NCI-H748 (cell line): ENCODE measurements around the gene MAP3K7CL.
"Not testable (repeated sequence)": the region's sequence is repeated elsewhere in the genome, so short reads cannot be mapped to it uniquely, and the experiment has no call there.

Source experiments
- DNase-seq: peaks from one replicate; lab custom pipeline; 2025; ENCODE audit not compliant: unreplicated experiment; lab: John Stamatoyannopoulos, UW

Gene MAP3K7CL

DNA sequence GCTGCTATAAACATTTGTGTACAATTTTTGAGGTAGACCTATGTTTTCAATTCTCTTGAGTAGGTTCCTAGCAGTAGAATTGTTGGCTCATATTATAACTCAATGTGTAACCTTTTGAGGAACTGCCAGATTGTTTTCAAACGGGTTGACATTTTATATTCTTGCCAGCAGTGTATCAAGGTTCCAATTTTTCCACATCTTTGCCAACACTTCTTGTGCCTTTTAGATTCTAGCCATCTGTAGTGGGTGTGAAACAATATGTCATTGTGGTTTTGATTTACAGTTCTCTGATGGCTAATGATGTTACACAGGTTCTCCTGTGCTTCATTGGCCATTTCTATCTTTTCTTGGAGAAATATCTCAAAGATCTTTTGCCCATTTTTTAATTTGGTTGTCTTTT is 36.4 kb downstream of the MAP3K7CL start:
- no peak for DNase-seq

DNA sequence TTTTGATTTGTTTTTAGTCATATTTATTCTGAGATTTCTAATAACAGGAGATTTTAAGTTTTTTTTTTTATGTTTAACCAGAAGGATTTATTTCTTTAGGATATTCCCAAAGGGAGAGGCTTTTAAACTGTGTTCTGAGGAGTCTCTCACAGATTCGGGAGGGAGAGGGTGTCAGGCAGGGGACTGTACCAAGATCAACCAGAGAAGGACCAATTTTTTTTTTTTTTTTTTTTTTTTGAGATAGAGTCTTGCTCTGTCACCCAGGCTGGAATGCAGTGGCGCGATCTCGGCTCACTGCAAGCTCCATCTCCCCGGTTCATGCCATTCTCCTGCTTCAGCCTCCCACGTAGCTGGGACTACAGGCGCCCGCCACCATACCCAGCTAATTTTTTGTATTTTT is 37.0 kb downstream of the MAP3K7CL start:
- not testable (repeated sequence) for DNase-seq

DNA sequence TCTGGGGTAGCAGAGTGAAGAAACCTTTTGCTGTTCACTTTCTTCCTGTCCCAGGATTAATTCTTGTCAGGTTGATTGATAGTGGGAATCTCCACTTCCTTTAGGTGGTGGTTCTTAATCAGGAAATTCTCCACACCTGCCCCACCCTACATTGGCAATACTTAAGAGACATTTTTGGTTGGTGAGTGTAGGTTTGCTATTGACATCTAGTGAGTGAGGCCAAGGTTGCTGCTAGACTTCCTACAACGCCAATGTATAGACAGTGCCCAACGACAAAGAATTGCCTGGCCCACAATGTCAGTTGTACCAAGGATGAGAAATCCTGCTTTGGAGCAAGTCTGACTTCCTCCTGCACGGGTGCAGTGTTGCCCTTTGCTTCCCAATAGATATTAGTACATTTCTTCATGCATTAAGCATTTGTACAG is 38.5 kb downstream of the MAP3K7CL start:
- no peak for DNase-seq

DNA sequence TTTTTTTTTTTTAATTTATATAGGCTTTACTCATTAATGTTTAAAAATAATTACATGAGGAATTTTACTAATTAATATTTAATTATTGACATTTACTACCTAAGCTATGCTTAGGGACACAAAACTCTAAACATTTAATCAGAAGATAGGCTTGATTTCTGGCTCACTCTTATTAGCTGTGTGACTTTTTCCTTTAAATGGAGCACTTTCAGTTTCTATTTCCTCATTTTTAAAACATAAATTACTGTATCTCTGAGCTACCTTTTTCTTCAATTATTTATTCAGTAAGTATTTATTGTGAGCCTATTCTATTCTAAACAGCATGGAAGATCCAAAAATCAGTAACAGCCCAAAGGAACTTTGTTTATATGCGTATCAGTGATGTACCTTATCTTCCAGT is 40.5 kb downstream of the MAP3K7CL start:
- DNase-seq: no peak

DNA sequence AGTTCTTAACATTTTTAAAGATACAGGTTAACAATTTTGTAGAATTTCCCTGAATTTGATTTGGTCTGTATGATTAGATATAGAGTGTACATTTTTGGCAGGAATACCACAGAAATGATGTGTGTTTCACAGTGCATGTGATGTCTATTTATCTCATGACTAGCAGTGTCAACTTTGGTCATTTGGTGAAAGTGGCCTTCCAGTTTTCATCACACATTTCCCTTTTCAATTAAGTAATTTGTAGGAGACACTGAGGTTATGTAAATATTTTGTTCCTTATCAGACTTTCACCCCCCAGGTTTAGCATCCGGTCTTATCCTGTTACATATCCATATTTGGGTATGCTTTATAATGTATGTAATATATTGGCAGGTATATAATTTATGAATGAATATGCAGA is 41.8 kb downstream of the MAP3K7CL start:
- DNase-seq: peak; percentile 69

DNA sequence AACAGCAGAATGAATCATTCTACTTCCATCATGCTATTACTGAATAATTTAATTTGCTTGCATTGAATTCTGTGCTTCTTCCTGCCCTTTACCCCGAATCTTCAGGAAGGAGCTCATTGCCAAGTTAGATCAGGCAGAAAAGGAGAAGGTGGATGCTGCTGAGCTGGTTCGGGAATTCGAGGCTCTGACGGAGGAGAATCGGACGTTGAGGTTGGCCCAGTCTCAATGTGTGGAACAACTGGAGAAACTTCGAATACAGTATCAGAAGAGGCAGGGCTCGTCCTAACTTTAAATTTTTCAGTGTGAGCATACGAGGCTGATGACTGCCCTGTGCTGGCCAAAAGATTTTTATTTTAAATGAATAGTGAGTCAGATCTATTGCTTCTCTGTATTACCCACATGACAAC is 44.2 kb downstream of the MAP3K7CL start:
- DNase-seq: no peak

DNA sequence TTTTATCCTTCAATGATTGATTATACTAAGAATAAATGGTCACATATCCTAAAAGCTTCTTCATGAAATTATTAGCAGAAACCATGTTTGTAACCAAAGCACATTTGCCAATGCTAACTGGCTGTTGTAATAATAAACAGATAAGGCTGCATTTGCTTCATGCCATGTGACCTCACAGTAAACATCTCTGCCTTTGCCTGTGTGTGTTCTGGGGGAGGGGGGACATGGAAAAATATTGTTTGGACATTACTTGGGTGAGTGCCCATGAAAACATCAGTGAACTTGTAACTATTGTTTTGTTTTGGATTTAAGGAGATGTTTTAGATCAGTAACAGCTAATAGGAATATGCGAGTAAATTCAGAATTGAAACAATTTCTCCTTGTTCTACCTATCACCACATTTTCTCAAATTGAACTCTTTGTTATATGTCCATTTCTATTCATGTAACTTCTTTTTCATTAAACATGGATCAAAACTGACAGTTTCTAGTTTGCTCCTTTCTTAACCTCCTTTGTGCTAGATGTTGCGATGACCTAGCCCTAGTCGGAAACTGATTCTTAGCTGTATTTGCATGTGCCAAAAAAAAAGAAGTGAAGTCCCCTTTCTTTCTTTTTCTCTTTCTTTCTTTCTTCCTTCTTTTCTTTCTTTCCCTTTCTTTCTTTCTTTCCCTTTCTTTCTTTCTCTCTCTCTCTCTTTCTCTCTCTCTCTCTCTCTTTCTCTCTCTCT is 45.1 kb downstream of the MAP3K7CL start:
- DNase-seq: peak; percentile 50

DNA sequence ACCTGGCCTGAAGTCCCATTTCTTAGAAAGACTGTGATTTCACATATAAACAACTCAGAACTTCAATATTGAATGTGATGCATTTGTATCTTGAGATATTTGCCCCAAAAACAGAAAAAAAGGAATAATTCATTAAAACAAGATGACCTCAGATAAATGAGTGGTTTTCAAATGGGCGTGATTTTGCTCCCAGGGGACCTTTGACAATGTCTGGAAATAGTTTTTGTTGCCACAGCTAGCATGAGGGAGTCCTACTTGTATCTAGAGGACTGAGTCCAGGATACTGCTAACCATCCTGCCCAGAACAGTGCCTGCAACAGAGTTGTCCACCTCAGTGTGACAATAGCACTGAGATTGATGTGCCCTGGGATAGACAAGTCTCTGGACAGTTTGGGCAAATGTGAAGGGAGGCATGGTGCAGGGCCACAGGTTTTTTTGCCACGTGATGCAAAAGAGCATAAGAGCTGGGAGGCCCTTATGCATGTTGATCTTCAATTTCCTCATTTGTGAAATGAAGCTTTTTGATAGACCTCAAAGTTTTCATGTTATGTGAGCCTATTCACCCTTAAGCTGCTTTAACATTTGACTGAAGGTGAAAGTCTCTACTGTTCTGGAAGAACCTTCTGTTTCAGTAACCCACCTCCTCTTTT is 46.2 kb downstream of the MAP3K7CL start:
- no peak for DNase-seq

DNA sequence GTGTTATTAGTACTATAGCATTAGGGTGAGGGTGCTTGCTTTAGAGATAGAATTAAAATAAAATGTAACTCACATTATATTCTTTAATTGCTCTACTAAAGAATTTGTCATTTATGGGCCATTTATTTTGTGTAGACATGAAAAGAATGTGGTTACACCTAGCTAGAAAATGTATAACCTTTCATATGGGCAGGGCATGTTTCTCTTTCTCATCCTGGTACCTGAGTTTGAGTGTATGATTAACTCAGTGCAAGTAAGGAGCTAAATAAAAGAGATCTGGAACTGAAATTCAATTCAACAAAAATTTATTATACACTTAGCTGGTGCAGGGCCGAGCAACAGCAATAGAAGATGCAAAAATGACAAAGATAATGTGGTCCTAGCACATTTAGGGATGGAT is 47.4 kb downstream of the MAP3K7CL start:
- no peak for DNase-seq

DNA sequence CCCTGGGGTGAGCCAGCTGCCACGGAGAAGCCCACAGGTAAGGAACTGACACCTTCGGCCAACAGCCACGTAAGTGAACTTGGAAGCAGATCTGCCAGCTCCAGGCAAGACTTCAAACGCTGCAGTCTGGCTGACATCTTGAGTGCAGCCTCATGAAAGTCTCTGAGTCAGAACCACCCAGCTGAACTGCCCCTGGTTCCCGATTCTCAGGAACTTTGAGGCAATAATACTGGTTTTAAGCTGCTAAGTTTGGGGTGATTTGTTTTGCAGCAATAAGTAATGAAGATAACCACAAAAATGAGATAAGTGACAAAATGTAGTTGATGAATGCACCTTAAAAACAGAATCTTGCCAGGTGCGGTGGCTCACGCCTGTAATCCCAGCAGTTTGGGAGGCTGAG is 48.5 kb downstream of the MAP3K7CL start:
- no peak for DNase-seq

DNA sequence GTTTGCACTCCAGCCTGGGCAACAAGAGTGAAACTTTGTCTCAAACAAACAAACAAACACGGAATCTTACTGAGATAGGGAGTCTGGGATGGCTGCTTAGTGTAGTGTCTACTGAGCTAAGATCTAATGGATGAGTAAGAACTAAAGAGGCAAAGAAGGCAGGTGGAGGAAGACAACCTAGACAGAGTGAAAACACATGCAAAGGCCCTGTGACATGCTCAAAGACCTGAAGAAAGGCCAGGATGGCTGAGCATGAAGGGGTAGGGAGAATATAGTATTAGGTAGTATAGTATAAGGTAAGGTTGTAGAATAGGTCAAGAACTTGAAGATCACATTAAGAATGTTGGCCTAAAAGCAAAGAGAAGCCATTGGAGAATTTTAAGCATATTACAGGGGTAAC is 49.1 kb downstream of the MAP3K7CL start:
- no peak for DNase-seq

DNA sequence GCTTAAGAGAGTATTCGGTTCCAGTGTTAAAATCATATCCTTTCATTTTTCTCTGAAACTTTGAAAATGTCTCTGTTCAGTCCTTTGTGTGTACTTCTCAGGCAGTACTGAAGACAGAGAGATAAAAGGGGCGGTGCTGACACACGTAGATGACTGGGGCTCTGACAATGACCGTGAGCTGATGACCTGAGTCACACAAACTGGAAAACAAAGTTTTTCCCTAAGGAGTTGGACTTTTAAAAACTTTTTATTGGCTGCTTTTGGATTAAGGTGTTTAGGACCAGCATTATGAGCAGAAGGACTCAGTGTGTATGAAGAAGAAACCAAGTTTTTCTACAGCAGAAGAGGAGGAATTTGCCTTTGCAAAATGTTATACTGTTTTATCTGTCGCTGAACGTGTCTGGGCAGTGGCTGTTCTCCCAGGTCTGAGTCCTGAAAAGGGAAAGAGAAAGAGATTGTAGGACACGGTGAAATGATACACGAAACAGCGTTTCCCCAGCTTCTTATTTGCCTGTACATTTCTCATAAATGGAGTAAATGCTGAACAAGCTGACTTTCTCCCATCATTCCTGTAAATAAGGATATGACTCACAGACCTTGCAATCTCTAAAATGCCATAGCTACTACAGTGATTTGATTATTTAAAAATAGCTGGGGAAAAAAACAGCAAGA is 51.5 kb downstream of the MAP3K7CL start:
- DNase-seq: no peak

DNA sequence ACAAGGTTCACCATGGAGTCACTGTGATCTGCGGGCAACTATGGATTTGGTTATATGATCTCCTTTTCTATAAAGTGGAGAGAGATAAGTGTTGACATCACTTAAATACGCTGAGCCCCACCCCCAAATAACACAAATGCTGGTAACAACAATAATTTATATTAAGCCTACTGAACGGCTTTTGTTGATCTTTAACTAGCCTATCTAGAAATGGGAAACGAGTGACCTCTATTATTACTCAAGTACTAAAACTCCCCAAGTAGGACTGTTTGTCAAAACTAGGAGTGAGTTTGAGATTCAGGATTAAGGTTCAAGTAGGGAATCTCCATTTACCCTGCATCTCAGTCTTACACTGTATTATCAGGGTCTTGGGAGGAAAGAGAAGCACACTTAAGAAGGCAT is 52.2 kb downstream of the MAP3K7CL start:
- peak; percentile 45 for DNase-seq

DNA sequence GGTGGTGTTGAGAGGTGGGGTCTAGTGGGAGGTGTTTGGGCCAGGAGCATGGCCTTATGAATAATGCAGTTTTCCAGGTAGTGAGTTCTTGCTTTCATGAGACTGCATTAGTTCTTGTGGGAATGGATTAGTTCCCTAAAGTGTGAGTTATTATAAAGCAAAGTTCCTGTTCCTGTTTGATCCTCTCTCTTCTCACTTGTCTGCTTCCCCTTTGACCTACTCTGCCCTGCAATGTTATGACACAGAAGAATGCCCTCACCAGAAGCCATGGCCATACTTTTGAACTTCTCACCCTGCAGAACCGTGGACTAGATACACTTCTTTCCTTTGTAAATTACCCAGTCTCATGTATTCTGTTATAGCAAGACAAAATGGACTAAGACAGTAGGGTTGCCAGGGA is 53.6 kb downstream of the MAP3K7CL start:
- no peak for DNase-seq

DNA sequence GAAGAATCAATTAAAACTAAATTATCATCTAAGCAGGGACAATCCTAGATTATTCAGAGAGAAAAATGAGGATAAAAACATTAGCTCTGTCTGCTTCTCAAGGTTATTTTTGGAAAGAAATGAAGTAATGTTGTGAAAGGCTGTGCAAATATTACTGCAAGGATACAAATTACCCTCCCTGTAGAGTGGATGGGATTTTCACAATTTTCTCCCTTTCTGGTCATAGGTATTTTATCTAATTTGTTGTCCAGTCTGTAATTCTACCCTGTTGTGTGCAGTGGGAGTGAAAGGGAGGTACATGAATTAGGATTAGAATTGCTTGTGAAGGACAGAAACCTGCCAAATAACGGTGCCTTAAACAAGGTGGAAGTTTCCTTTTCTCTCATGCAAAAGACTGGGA is 54.7 kb downstream of the MAP3K7CL start:
- peak; percentile 7 for DNase-seq

DNA sequence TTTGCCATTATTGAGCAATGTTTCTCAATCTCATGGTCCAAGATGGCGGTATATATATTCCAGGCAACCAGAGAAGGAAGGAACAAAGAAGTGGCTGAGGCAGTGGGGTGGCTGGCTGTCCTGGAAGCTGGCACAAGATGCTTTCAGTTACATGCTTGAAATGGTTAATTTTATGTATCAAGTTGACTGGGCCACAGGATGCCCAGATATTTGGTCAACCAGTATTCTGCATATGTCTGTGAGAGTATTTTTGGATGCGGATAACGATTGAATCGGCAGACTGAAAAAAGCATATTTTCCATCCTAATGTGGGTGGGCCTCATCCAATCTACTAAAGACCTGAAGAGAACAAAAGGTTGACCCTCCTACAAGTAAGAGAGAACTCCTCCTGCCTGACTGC is 55.2 kb downstream of the MAP3K7CL start:
- no peak for DNase-seq

DNA sequence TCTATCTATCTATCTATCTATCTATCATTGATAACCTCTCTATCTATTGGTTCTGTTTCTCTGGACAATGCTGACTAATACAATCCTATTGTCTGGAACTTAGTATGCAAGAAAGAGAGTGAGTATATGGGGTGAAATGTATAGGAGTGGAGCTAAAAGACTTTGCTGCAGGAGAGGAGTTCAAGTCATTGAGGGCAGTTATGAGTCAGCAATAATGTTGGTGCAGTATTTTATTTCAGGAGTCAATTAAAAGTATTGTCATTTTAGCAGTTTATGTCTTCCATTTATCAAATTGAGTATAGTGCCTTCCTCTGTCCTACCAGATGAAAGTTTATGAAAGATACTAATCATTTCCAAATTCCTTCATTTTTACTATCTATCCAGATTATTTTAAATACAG is 55.8 kb downstream of the MAP3K7CL start:
- DNase-seq: no peak

DNA sequence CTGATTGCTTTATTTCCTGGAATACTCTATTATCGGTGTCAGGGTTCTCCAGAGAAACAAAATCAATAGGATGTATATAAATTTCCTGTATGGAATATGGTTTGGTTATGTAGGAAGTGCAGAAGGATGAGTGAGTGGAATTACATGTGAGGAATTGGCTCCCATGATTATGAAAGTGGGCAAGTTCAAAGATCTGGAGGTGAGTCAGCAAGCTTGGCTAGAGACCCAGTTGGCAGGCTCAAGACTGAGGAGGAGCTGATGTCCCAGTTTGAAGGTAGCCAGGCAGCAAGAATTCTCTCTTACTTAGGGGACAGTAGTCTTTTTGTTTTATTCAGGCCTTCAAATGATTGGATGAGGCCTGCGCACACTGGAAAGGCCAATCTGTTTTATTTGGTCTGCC is 57.5 kb downstream of the MAP3K7CL start:
- DNase-seq: no peak

DNA sequence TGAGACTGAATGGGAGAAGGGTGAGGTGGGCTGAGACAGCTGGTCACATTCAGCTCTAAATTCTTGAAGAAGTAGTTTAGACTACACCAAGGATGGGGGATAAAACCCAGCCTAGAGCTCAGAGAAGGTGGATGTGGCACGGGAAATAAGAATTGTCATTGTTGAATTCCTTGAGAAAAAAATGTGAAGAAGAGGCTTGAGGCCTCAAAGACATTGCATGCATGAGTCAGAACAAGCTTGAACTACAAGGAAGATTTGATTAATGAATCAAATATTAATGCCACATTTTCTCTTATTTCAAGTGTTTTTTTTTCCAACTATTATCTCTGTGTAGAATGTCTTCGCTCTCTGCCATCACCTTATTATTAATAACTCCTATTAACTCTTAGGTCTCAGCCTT is 58.9 kb downstream of the MAP3K7CL start:
- DNase-seq: no peak

DNA sequence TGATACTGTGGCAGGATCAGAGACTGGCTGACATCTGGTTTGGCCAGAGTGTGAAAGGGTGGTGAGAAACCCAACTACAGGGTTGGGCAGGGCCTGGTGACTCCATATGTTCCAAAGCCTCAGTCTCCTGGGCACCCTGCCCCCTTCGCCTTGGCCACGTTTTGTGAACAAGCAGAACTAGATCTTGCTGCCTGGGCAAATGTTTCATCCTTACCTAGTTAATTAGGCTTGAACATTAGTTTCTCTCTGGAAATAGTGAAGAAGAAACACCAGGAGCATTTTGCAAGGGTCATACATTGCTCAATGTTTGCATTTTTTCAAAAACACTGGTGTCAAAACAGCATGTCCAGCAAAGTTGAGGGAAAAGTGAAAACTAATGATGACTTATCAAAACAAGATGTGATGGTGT is 60.5 kb downstream of the MAP3K7CL start:
- no peak for DNase-seq

DNA sequence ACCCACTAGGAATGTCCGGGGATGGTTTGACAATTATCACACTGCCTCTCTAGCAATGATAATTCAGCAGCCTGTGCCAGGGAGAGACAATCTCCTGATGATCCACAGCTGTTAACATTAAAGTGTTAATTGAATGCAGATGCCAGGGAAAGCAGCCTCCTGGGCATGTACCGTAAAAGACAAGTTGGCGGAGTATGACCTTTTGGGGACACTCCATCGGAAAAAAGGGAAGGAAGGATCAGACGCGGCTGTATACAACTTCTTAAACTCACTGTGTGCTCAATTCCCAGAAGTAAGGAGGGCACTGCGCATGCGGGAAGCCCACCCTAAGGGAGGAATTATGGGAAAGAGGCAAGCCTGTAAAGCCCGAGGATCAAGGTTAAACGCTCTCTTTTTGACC is 62.6 kb downstream of the MAP3K7CL start:
- DNase-seq: no peak

DNA sequence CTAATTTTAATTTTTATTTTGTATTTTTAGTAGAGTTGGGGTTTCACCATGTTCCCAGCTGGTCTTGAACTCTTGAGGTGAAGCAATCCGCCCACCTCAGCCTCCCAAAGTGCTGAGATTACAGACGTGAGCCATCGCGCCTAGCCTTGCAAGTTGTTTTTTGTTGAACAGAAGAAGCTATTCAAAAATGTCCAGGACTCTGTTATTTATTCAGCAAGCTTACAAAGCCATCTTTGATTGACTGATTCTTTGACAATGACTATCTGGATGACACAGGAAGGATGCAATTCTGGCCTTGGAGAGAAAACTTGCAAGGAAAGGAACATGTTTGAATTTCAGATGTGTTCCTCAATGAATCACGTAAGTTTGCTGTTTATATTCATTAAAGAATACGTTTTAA is 63.5 kb downstream of the MAP3K7CL start:
- DNase-seq: no peak
